GM18951 (cell line): ENCODE data around the gene NPTX1.

ENCODE experiments used
- POLR2A ChIP-seq: IDR thresholded peaks from 4 replicates; pipeline ENCODE4 v1.6.1; 2011; ENCODE audit warnings: mild to moderate bottlenecking; ENCODE audit not compliant: insufficient read length, insufficient read depth; ENCODE audit errors: extremely low read depth
- in situ Hi-C: fragments of 300-500 bp; cut with MboI; formaldehyde crosslinking; loops from one replicate; pipeline ENCODE4 v1.12.0; 2022; ENCODE audit warnings: low sequenced_read_pairs, mixed read lengths, inconsistent platforms; ENCODE audit not compliant: unreplicated experiment

The NPTX1 gene

DNA sequence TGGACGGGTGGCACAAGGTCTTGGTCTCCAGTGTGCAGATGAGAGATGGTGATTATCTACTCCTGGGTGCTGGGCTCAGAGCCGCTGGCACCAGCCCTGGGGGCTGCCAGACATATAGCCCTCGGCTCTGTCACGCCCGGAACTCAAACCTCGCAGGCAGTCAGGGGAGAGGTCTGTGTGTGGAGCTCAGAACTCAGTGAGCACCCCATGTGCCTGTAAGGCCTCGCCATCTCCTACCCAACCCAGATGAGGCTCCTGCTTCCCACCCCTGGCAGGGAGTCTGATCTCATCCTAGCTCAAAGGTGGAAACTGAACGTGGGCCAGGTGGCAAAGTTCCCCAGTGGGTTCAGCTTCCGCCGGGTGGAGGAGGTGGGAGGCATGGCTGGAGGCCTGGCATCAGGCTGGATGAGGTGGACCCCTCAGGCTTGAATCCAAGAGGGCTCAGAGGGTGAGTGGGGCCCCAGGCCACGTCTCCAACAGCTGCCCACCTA lies 22.6 kb upstream of the NPTX1 start:
- no peak for TF ChIP-seq POLR2A
- in situ Hi-C loops, result no loop called here

DNA sequence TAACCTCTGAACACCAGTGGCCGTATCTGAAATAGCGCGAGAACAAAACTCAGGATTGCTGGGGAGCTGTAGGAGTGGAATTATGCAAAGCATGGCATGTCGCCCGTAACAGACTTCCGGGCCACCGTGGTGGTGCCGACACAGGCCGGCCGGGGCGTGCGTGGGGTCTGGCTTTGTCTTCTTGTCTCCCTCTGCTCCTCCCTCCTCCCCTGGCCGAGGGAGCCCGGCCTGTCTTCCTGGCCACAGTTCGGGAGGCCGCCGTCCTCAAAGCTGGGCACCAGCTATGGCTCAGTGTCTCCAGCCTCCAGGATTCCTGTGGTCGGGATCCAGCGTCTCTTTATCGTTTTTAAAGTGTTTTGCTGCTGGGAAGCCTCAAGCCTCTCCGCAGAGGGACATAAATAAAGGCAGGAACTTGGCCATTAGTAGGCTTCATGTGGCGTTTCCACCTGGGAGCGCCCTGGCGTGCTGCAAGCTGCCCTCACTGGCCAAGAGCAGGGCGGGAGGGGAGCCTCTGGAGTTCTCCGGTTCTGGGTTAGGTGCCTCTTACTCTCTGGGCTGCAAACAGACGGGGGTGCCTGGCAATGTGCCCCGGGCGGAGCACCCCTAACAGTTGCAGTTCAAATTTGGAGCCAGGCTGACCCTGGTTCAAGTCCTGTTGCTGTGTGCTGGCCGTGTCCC lies 22.0 kb upstream of the NPTX1 start:
- no peak for TF ChIP-seq POLR2A
- in situ Hi-C loops, result no loop called here

DNA sequence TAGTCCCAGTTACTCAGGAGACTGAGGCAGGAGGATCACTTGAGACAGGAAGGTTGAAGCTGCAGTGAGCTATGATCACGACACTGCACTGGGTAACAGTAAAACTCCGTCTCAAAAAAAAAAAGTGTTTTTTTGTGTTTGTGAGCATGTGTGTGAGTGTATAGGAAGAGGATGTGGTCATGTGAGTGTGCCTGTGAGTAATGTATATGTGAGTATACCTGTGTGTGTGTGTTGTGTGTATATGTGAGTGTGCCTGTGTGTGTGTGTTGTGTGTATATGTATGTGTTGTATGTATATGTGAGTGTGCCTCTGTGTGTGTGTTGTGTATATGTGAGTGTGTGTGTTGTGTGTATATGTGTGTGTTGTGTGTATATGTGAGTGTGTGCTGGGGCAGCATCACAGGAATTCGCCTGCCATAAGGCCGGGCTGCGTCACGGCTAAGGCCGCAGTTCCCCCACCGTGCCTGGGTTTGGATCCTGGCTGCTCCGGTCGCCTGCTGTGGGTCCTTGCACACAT lies 21.4 kb upstream of the NPTX1 start:
- no peak for TF ChIP-seq POLR2A
- in situ Hi-C loops, result no loop called here

DNA sequence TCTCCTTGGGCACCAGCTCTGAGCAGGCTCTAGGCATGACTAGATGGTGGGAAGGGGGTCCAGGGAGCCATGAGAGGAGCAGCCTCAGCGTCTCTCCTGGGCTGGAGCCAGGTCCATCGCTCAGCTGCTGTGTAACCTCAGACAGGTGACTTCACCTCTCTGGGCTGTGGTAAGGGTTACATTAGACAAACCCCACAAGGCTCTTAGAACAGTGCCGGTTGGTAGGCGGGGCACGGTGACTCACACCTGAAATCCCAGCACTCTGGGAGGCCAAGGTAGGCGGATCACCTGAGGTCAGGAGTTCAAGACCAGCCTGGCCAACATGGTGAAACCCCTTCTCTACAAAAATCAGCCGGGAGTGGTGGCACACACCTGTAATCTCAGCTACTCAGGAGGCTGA lies 18.1 kb upstream of the NPTX1 start:
- in situ Hi-C loops, result no loop called here
- no peak for TF ChIP-seq POLR2A

- no peak for TF ChIP-seq POLR2A
- in situ Hi-C loops, result no loop called here
Observed at GRCh38 chr17:80492343-80493136, 16.1 kb upstream of the NPTX1 start.

- no peak for TF ChIP-seq POLR2A
- in situ Hi-C loops, result no loop called here
Observed at GRCh38 chr17:80491478-80492342, 15.3 kb upstream of the NPTX1 start.

DNA sequence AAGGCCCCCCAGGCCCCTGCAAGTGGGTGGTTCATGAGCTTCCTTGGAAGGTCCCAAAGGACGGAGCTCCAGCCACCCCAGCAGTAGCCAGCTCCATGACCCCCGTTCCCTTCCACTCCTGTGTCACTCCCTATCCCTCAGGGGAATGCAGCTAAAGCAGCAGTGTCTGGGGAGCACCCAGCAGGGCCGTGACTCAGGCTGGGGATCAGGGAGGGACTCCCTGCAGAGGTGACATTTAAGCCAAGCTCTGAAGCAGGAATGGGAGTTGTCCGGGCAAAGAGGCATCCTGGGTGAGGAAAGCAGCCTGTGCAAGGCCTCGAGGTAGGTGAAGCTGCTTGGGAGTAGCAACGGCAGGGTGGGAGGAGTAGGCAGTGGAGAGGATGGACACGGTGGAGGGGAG lies 11.1 kb upstream of the NPTX1 start:
- TF ChIP-seq POLR2A, result no peak
- in situ Hi-C loops, result no loop called here

GRCh38 chr17:80486692-80487091 lies 10.3 kb upstream of the NPTX1 start:
- in situ Hi-C loops, result no loop called here
- no peak for TF ChIP-seq POLR2A

- no peak for TF ChIP-seq POLR2A
Observed at GRCh38 chr17:80485846-80486245, 9.4 kb upstream of the NPTX1 start.

GRCh38 chr17:80482555-80483308 lies 6.3 kb upstream of the NPTX1 start:
- no peak for TF ChIP-seq POLR2A
- in situ Hi-C loops, result no loop called here

More at GRCh38 chr17:80485846-80486245, 9.4 kb upstream of the NPTX1 start:
- in situ Hi-C loops, result no loop called here

DNA sequence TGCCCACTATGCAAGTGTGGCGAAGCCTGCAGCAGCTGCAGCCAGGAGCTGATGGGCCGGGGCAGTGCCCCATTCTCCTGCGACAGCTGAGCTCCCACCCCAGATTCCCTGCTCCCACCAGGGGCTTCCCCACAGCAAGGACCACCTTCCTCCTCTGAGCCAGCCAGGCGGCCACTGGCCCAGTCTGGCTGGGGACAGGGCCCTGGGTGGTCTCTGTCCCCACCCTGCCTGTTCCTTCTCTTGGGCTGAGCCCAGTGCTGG lies 5.6 kb upstream of the NPTX1 start:
- TF ChIP-seq POLR2A, result no peak
- in situ Hi-C loops, result no loop called here

DNA sequence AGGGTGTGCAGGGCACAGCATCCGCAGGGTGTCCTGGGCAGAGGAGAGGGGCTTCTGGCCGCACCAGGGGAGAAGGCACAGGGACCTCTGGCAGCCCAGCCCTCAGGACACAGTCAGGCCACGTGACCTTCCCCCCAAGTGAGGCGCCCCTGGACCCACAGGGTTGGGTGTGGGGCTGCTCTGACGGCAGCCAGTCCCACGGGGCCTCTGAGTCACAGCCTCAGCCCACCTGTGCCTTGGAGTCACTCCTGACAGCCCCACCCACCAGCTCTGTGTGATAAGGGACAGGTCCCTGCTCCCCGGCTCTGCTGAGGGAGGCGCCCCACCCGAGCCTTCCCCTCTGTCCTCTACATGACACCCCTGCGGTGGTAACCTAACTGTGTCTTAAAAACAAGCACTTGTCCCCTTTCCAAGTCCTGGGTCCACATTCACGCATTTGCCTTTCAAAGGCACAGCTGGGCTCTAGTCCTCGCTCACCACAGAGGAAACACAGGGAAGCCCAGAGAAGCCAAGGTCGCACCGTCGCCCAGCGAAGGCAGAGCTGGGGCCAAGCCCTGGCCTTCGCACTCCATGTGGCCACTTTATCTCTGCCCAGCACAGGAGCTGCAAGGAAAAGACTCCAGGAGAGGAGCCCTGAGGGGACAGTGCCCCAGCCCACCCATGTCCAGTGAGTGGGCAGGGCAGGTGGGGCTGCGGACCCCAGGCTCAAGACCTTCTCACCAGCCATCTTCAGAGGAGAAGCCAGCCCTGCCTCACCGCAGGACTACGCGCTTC lies 5.1 kb upstream of the NPTX1 start:
- TF ChIP-seq POLR2A, result no peak
- in situ Hi-C loops, result no loop called here

DNA sequence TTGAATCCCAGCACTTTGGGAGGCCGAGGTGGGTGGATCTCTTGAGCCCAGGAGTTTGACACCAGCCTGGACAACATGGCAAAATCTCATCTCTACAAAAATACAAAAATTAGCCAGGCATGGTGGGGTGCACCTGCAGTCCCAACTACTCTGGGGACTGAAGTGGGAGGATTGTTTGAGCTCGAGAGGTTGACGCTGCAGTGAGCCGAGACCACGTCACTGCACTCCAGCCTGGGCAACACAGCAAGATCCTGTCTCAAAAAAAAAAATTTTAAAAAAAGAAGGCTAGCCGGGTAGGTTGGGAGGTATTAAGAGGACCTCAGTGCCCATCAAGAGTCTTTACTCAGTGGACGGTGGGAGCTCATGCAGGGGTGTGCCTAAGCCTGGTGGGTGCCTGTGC lies 3.8 kb upstream of the NPTX1 start:
- no peak for TF ChIP-seq POLR2A
- in situ Hi-C loops, result no loop called here
